ENCODE results near the gene CNNM1.

DNA sequence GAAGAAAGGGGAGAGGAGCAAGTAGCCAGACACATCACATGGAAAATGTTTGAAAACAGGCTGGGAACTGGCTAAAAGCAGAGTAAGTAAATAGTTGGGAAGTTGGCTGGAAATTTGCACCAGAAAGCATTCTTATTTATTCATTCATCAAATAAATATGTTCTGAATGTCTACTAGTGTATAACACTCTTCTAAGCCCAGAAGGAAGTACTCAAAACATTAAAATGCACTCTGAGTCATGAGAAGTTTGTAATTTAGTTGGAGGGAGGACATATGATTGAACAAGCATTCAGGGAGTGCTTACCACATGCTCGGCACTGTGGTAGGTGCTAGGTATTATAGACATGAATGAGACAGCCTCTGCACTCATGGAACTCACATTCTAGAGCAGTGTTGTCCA is 37.0 kb upstream of the CNNM1 start:
- TF ChIP-seq CTCF (IDR thresholded peaks at IDR 0.05) = no peak
- TF ChIP-seq POLR2A (IDR thresholded peaks at IDR 0.05) = no peak
